Endothelial cell of umbilical vein (primary cell): Measurements from ENCODE around the gene LSR. TPM values are rescaled to one million over a fixed set of nuclear protein-coding genes. Genes with fewer than 3 reads are reported as not detected.

Source experiments
- BruUV-seq: library from RNA; stranded (reverse); fragments of 400-500 nt; replicated peaks from 2 replicates; lab custom pipeline; 2021; lab: Mats Ljungman, UMichigan
- CTCF ChIA-PET: fragments of 300-600, 350-600 bp; sonication (Branson Sonifier 250); formaldehyde crosslinking; loops from one replicate; lab custom pipeline; 2021; ENCODE audit warnings: antibody characterized with exemption, inconsistent platforms; lab: Charles Lee
- POLR2A ChIA-PET: fragments of 300-600, 350-600 bp; sonication (Branson Sonifier 250); formaldehyde crosslinking; loops from one replicate; lab custom pipeline; 2021; ENCODE audit warnings: antibody characterized with exemption, inconsistent platforms; lab: Charles Lee
- DNase-seq: peaks from one replicate; pipeline ENCODE4 v3.0.0-alpha.2; 2011; ENCODE audit warnings: low read depth, low spot score
- FAIRE-seq: peaks from 2 replicates; lab custom pipeline; 2011; peaks lifted over from hg19 to GRCh38; lab: Jason Lieb, UNC
- H2AFZ ChIP-seq: 2 replicates; pipeline ENCODE4 v1.6.0; 2012; ENCODE audit warnings: low read depth, low read length, control low read depth, inconsistent platforms
- H3K27ac ChIP-seq: 2 replicates; pipeline ENCODE4 v1.5.1; 2011; ENCODE audit warnings: low read depth, mild to moderate bottlenecking, control low read depth, low read length, moderate library complexity; ENCODE audit not compliant: insufficient read depth
- H3K27me3 ChIP-seq, 2 experiments: 2 replicates each; pipeline versions ENCODE4 v1.6.0 to v1.6.1; 2011; ENCODE audit warnings: low read length in 2 of 2, mixed read lengths in 1 of 2; ENCODE audit not compliant: control insufficient read depth in 2 of 2, insufficient read depth in 2 of 2
- H3K36me3 ChIP-seq, 2 experiments: 2 replicates in 1 of 2; 3 replicates in 1 of 2; pipeline ENCODE4 v1.5.1; 2011; ENCODE audit warnings: low read length in 2 of 2, mild to moderate bottlenecking in 1 of 2, moderate library complexity in 1 of 2; ENCODE audit not compliant: control insufficient read depth in 2 of 2, insufficient read depth in 2 of 2; ENCODE audit errors: extremely low read depth in 1 of 2
- H3K4me1 ChIP-seq: 3 replicates; pipeline ENCODE4 v1.5.1; 2011; ENCODE audit warnings: mild to moderate bottlenecking, low read length; ENCODE audit not compliant: control insufficient read depth, insufficient read depth; ENCODE audit errors: extremely low read depth
- H3K4me2 ChIP-seq: 2 replicates; pipeline ENCODE4 v1.6.1; 2011; ENCODE audit warnings: low read length, control low read depth, mixed read lengths; ENCODE audit not compliant: insufficient read depth
- H3K4me3 ChIP-seq, 3 experiments: fragments of 200-600 bp in 1 of 3; sonication (generic), shearing (Covaris generic) in 1 of 3; replicated peaks in 1 of 3; 2 replicates each; pipeline ENCODE4 v1.5.1; 2011 to 2016; ENCODE audit warnings: control low read depth in 3 of 3, low read length in 3 of 3, mild to moderate bottlenecking in 2 of 3, inconsistent platforms in 1 of 3, low read depth in 1 of 3, moderate library complexity in 1 of 3; ENCODE audit not compliant: insufficient read depth in 1 of 3
- H3K79me2 ChIP-seq: 2 replicates; pipeline ENCODE4 v1.6.0; 2012; ENCODE audit warnings: low read length, inconsistent platforms; ENCODE audit not compliant: control insufficient read depth, insufficient read depth
- H3K9ac ChIP-seq: replicated peaks from 2 replicates; pipeline ENCODE3; 2011; ENCODE audit warnings: low read length, control low read depth; ENCODE audit not compliant: insufficient read depth; ENCODE audit errors: extremely low read depth
- H3K9me1 ChIP-seq: replicated peaks from 3 replicates; pipeline ENCODE4 v1.6.0; 2011; ENCODE audit warnings: mild to moderate bottlenecking, low read length; ENCODE audit not compliant: control insufficient read depth, insufficient read depth; ENCODE audit errors: extremely low read depth
- H3K9me3 ChIP-seq: replicated peaks from 2 replicates; pipeline ENCODE4 v1.5.1; 2012; ENCODE audit warnings: low read length, inconsistent platforms; ENCODE audit not compliant: control insufficient read depth, insufficient read depth
- H4K20me1 ChIP-seq: replicated peaks from 2 replicates; pipeline ENCODE3; 2011; ENCODE audit warnings: mild to moderate bottlenecking, low read length; ENCODE audit not compliant: control insufficient read depth, insufficient read depth; ENCODE audit errors: extremely low read depth
- EZH2 ChIP-seq: IDR thresholded peaks from 2 replicates; pipeline ENCODE4 v1.6.1; 2012; ENCODE audit warnings: borderline replicate concordance, low read depth, mild to moderate bottlenecking, moderate library complexity, low read length, inconsistent platforms; ENCODE audit not compliant: severe bottlenecking
- FOS ChIP-seq: IDR thresholded peaks from 2 replicates; pipeline ENCODE4 v1.6.1; 2011; ENCODE audit warnings: mild to moderate bottlenecking, low read length, moderate library complexity, borderline replicate concordance; ENCODE audit not compliant: insufficient read depth
- GATA2 ChIP-seq: IDR thresholded peaks from 2 replicates; pipeline ENCODE4 v1.7.0; 2011; ENCODE audit warnings: low read depth, mild to moderate bottlenecking, moderate library complexity, mixed read lengths, low read length; ENCODE audit not compliant: insufficient read length, insufficient read depth
- JUN ChIP-seq: IDR thresholded peaks from 2 replicates; pipeline ENCODE4 v1.6.1; 2011; ENCODE audit warnings: borderline replicate concordance, low read depth; ENCODE audit not compliant: insufficient read length, insufficient read depth
- MAX ChIP-seq: IDR thresholded peaks from 2 replicates; pipeline ENCODE4 v1.6.1; 2011; ENCODE audit not compliant: insufficient read depth, insufficient read length
- MYC ChIP-seq: IDR thresholded peaks from one replicate; pipeline ENCODE4 v1.6.1; 2011; ENCODE audit warnings: mild to moderate bottlenecking, low read depth, low read length
- POLR2A ChIP-seq: IDR thresholded peaks from 2 replicates; pipeline ENCODE4 v1.6.1; 2012; ENCODE audit warnings: low read depth, mild to moderate bottlenecking, control low read depth, low read length
- POLR2AphosphoS5 ChIP-seq: IDR thresholded peaks from 2 replicates; pipeline ENCODE4 v1.6.1; 2012; ENCODE audit warnings: low read depth, mild to moderate bottlenecking, control low read depth, low read length, moderate library complexity; ENCODE audit not compliant: insufficient read depth
- dilution Hi-C: fragments of 300-500 bp; cut with MboI; formaldehyde crosslinking; loops from one replicate; pipeline ENCODE4 v1.15.0; 2019; ENCODE audit warnings: low sequenced_read_pairs; ENCODE audit not compliant: extremely low pct_ligation_motif_present
- intact Hi-C: fragments of 100-400 bp; cut with micrococcal nuclease; formaldehyde crosslinking; loops from one replicate; pipeline ENCODE4 v1.10.0; 2022
- polyA plus RNA-seq, 4 experiments: library from polyadenylated mRNA; depleted of rRNA in 3 of 4; stranded (reverse) in 3 of 4; unstranded in 1 of 4; fragments of >200 nt; gene quantifications; 2 replicates each; pipeline versions ENCODE4 v1.2.1 to v1.2.3, GENCODE V29; 2011 to 2012; ENCODE audit warnings: missing spikeins in 1 of 4
- total RNA-seq: library from RNA; stranded (reverse); gene quantifications from 2 replicates; pipeline ENCODE4 v1.2.3, GENCODE V29; 2021
- TF ChIP-seq, protein P1 (sequence below), 2 donors: IDR thresholded peaks; 1 replicate in 1 of 2; 2 replicates in 1 of 2; pipeline ENCODE4 v1.5.1; 2011; ENCODE audit warnings: low read length in 2 of 2, mild to moderate bottlenecking in 2 of 2, moderate library complexity in 2 of 2, control low read depth in 1 of 2, inconsistent platforms in 1 of 2, low read depth in 1 of 2; ENCODE audit not compliant: insufficient read depth in 1 of 2; ENCODE audit errors: extremely low read depth in 1 of 2

Gene LSR
- total and polyA plus RNA-seq, 2 donors (not counting 3 experiments of a cell fraction or from before 2014, with no cell fraction given) = 0.76 to 1.0 TPM

DNA sequence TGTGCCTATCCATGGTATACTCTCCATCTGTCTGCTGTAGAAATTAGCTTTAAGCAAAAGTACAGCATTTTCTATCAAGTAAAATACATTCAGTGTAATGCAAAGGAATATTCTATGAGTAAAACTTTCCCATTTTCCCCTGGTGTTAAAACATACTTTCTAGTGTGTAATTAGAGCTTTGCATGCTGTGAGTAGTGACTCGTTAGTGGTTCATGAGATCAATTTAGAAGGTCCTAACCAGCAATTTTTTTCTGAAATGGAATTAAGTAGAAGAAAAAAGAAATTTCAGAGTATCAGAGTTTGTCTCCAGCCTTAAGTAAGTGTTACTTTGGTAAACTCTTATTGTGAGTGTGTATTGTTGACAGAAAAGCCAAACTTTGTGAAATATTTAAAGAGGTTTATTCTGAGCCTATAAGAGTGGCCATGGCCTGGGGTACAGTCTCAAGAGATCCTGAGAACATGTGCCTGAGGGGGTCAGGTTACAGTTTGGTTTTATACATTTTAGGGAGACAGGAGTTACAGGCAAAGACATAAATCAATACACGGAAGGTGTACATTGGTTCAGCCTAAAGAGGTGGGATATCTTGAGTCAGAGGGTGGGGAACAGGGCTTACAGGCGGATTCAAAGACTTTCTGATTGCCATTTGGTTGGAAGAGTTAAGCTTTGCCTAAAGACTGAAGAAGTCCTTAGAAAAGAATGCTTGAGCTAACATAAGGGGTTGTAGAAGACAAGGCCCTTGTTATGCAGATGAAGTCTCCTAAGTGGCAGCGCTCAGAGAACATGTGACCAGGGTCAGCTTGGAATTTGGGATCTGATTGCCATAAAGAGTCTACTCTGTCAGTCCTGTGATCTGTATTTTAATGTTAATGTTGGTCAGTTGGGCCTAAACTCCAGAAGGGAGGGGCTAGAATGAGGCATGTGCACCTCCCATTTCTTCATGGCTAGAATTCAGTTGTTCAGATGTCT is 45.8 kb upstream of the LSR start:
- Histone ChIP-seq H3K4me3 (no peak overlapping the region), H3K9me1 (no peaks in the 10 kb centered on the region), H3K27me3 (peaks cover 0 to 4% of the 10 kb centered on the region in 2 experiments), H3K9me3 (no peaks in the 10 kb centered on the region), H3K4me1 (no peaks in the 10 kb centered on the region), H3K79me2 (no peaks in the 10 kb centered on the region), H4K20me1 (no peaks in the 10 kb centered on the region), H3K36me3 (no peaks in the 10 kb centered on the region), H3K4me2 (no peak overlapping the region), H2AFZ (no peak overlapping the region), H3K9ac (no peak overlapping the region), H3K27ac (no peak overlapping the region)
- dilution Hi-C loops = no loop called here
- BruUV-seq = no TSS peak
- ChIA-PET POLR2A (no interaction called here), CTCF (interaction anchor here (1.0 kb wide), 1 partner anchor 16 kb away, joined by 4 read pairs; no protein-coding TSS in a partner anchor)
- TF ChIP-seq MYC (no peak), JUN (no peak), FOS (no peak), POLR2AphosphoS5 (no peak), EZH2 (no peak), MAX (no peak), POLR2A (no peak), GATA2 (no peak)
- TF ChIP-seq, protein P1, sequence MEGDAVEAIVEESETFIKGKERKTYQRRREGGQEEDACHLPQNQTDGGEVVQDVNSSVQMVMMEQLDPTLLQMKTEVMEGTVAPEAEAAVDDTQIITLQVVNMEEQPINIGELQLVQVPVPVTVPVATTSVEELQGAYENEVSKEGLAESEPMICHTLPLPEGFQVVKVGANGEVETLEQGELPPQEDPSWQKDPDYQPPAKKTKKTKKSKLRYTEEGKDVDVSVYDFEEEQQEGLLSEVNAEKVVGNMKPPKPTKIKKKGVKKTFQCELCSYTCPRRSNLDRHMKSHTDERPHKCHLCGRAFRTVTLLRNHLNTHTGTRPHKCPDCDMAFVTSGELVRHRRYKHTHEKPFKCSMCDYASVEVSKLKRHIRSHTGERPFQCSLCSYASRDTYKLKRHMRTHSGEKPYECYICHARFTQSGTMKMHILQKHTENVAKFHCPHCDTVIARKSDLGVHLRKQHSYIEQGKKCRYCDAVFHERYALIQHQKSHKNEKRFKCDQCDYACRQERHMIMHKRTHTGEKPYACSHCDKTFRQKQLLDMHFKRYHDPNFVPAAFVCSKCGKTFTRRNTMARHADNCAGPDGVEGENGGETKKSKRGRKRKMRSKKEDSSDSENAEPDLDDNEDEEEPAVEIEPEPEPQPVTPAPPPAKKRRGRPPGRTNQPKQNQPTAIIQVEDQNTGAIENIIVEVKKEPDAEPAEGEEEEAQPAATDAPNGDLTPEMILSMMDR (IDR thresholded peaks at IDR 0.05; ENCODE audit: extremely low read depth in 1 of 2, insufficient read depth in 1 of 2, low read depth in 1 of 2, low read length in 2 of 2) = no peak
- FAIRE-seq = no peak
- no peak for DNase-seq
- intact Hi-C loops = no loop called here
